GM19025 (cell line): ENCODE results near the gene SORL1-AS1.

ENCODE experiments used
- ATAC-seq: cut with Tn5 transposase; IDR thresholded peaks from one replicate; pipeline ENCODE4 v1.9.1; 2021; ENCODE audit warnings: mild to moderate bottlenecking, low read depth, moderate library complexity; ENCODE audit not compliant: unreplicated experiment

SORL1-AS1 gene

GRCh38 chr11:121476379-121477032, 23.7 kb upstream of the SORL1-AS1 start:
- ATAC-seq: no peak

GRCh38 chr11:121474680-121475079, 21.9 kb upstream of the SORL1-AS1 start:
- ATAC-seq: no peak

- ATAC-seq: no peak
Measured at GRCh38 chr11:121473064-121473777, 20.5 kb upstream of the SORL1-AS1 start.

GRCh38 chr11:121472312-121472711, 19.5 kb upstream of the SORL1-AS1 start:
- ATAC-seq: no peak

- no peak for ATAC-seq
Measured at GRCh38 chr11:121471167-121471566, 18.4 kb upstream of the SORL1-AS1 start.

GRCh38 chr11:121469910-121470309, 17.1 kb upstream of the SORL1-AS1 start:
- no peak for ATAC-seq

GRCh38 chr11:121467965-121468364, 15.2 kb upstream of the SORL1-AS1 start:
- ATAC-seq: peak; percentile 45

GRCh38 chr11:121467471-121467870, 14.7 kb upstream of the SORL1-AS1 start:
- ATAC-seq: no peak

- ATAC-seq: no peak
Measured at GRCh38 chr11:121466063-121466794, 13.5 kb upstream of the SORL1-AS1 start.

- no peak for ATAC-seq
Measured at GRCh38 chr11:121465709-121466062, 12.9 kb upstream of the SORL1-AS1 start.

GRCh38 chr11:121464352-121464946, 11.7 kb upstream of the SORL1-AS1 start:
- ATAC-seq: peak; percentile 42

- no peak for ATAC-seq
Measured at GRCh38 chr11:121463689-121464335, 11.0 kb upstream of the SORL1-AS1 start.

GRCh38 chr11:121461843-121462242, 9.1 kb upstream of the SORL1-AS1 start:
- ATAC-seq: no peak

GRCh38 chr11:121460941-121461514, 8.3 kb upstream of the SORL1-AS1 start:
- no peak for ATAC-seq

GRCh38 chr11:121459413-121460017, 6.7 kb upstream of the SORL1-AS1 start:
- no peak for ATAC-seq

GRCh38 chr11:121458551-121458950, 5.8 kb upstream of the SORL1-AS1 start:
- no peak for ATAC-seq

- no peak for ATAC-seq
Measured at GRCh38 chr11:121456816-121457431, 4.2 kb upstream of the SORL1-AS1 start.

- ATAC-seq: no peak
Measured at GRCh38 chr11:121456151-121456550, 3.4 kb upstream of the SORL1-AS1 start.

GRCh38 chr11:121455115-121455514, 2.3 kb upstream of the SORL1-AS1 start:
- ATAC-seq: no peak
